ENCODE data around the gene LARGE1.

DNA sequence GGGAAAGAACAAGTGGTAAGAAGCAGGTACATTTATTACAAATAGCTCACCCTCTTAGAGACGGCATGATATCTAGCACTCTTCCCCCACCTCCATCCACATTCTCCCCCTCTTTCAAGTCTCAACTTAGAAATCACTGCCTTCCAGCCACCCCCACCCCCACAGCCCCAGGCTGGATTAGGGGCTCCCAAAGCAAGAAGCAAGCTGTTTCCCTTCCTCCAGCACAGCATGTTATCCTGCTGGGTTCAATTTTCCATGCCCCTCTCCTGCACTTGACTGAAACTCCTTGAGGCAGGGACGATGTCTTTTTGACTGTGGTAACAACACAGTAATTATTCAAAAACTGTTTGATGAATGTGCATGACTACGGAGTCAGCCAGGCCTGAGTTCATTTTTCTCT, 350.7 kb downstream of the LARGE1 start:
- TF ChIP-seq, protein P1, sequence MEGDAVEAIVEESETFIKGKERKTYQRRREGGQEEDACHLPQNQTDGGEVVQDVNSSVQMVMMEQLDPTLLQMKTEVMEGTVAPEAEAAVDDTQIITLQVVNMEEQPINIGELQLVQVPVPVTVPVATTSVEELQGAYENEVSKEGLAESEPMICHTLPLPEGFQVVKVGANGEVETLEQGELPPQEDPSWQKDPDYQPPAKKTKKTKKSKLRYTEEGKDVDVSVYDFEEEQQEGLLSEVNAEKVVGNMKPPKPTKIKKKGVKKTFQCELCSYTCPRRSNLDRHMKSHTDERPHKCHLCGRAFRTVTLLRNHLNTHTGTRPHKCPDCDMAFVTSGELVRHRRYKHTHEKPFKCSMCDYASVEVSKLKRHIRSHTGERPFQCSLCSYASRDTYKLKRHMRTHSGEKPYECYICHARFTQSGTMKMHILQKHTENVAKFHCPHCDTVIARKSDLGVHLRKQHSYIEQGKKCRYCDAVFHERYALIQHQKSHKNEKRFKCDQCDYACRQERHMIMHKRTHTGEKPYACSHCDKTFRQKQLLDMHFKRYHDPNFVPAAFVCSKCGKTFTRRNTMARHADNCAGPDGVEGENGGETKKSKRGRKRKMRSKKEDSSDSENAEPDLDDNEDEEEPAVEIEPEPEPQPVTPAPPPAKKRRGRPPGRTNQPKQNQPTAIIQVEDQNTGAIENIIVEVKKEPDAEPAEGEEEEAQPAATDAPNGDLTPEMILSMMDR (IDR thresholded peaks at IDR 0.05; ENCODE audit: low read depth, low read length): no peak
- TF ChIP-seq, protein P2, sequence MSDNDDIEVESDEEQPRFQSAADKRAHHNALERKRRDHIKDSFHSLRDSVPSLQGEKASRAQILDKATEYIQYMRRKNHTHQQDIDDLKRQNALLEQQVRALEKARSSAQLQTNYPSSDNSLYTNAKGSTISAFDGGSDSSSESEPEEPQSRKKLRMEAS (IDR thresholded peaks at IDR 0.05; ENCODE audit: low read depth, low read length): no peak

All from NB4 (cell line).